Esophagus squamous epithelium (tissue), 4 donors: Measurements from ENCODE around the gene TTYH1.

ENCODE experiments used
- POLR2A ChIP-seq, 4 donors: fragments of 450-650 bp; IDR thresholded peaks; one replicate each; pipeline ENCODE4 v1.6.1; 2017; ENCODE audit warnings: antibody characterized with exemption in 4 of 4, mild to moderate bottlenecking in 4 of 4, moderate library complexity in 3 of 4
- TF ChIP-seq, protein P1 (sequence below), 6 experiments: fragments of 450-650 bp in 4 of 6; fragments of 200-600 bp in 2 of 6; sonication (generic) in 2 of 6; IDR thresholded peaks; one replicate each; pipeline ENCODE4 v1.5.1; 2016 to 2019; ENCODE audit warnings: antibody characterized with exemption in 6 of 6, mild to moderate bottlenecking in 4 of 6, moderate library complexity in 4 of 6

DNA sequence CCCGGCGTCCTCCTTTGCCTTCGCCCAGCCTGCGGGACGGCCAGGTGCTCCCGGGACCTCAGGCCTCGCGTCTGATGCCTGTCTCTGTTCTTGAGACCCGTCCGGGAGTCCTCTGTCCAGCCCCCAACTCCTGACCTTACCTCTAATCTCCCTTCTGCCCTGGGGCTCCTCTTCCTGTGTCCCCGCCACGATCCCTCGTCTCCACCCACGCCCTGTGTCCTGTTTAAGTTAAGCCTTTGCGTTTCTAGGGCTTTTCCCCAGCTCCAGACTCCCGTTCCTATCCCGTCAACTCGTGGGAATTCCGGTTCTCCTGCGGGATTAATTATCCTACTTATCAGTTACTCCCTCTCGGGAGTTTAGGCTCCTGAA is 34.4 kb downstream of the TTYH1 start:
- TF ChIP-seq, protein P1, sequence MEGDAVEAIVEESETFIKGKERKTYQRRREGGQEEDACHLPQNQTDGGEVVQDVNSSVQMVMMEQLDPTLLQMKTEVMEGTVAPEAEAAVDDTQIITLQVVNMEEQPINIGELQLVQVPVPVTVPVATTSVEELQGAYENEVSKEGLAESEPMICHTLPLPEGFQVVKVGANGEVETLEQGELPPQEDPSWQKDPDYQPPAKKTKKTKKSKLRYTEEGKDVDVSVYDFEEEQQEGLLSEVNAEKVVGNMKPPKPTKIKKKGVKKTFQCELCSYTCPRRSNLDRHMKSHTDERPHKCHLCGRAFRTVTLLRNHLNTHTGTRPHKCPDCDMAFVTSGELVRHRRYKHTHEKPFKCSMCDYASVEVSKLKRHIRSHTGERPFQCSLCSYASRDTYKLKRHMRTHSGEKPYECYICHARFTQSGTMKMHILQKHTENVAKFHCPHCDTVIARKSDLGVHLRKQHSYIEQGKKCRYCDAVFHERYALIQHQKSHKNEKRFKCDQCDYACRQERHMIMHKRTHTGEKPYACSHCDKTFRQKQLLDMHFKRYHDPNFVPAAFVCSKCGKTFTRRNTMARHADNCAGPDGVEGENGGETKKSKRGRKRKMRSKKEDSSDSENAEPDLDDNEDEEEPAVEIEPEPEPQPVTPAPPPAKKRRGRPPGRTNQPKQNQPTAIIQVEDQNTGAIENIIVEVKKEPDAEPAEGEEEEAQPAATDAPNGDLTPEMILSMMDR (IDR thresholded peaks at IDR 0.05) = no peak
- no peak for TF ChIP-seq POLR2A (IDR thresholded peaks at IDR 0.05)
